ENCODE results near the gene GRM7.

Gene GRM7

DNA sequence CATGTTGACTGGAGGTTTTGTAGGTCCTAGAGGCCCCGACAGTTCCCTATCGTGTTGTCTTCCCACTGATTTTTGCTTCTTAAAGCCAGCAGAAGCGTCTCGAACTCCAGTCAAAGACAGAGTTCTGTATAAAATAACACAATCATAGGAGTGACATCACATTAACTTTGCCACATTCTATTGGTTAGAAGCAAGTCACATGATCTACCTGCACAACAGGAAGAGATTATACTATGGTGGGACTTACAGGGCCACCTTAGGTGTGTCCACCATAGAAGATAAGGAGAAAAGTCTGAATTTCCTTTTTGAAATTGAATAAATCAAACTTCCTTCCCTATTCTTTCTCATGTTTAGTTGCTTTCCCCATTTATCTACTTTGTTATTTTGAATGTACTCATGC lies 365.5 kb downstream of the GRM7 start:
- H3K36me3 ChIP-seq (ENCODE audit: control insufficient read depth, insufficient read depth, low read length) = no peaks in the 10 kb centered on the region

DNA sequence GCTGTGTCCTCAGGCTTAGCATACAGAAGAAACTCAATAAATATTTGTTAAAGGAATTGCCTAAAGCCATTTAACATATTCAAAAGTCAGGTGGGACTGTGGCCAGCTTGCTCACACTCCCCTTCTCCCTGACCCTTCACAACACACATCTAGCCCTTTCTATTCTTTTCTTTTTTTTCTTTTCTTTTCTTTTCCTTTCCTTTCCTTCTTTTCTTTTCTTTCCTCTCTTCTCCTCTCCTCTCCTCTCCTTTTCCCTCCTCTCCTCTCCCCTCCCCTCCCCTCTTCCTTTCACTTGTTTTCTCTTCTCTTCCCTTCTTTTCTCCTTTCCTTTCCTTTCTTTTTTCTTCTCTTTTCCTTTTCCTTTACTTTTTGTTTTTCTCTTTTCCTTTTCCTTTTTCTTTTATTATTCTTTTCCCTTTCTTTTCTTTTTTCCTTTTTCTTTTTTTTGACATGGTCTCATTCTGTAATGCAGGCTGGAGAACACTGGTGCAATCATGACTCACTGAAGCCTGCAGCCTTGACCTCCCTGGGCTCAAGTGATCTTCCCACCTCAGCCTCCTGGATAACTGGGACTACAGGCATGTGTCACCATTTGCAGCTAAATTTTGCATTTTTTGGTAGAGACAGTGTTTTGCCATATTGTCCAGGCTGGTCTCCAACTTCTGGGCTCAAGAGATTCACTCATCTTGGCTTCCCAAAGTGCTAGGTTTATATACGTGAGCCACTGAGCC lies 377.8 kb downstream of the GRM7 start:
- Histone ChIP-seq H3K27ac (ENCODE audit: low read depth, low read length) (no peak overlapping the region), H3K9ac (ENCODE audit: low read depth, low read length) (no peak overlapping the region), H3K9me3 (ENCODE audit: control insufficient read depth, insufficient read depth, low read length) (no peaks in the 10 kb centered on the region), H3K36me3 (ENCODE audit: control insufficient read depth, insufficient read depth, low read length) (no peaks in the 10 kb centered on the region), H3K4me1 (ENCODE audit: control insufficient read depth, insufficient read depth, low read length) (no peaks in the 10 kb centered on the region), H3K4me3 (ENCODE audit: low read depth, low read length) (no peak overlapping the region), H3K27me3 (ENCODE audit: control insufficient read depth, insufficient read depth, low read length) (no peaks in the 10 kb centered on the region)

More for the DNA sequence above, 365.5 kb downstream of the GRM7 start:
- Histone ChIP-seq H3K4me3 (ENCODE audit: low read depth, low read length) (no peak overlapping the region), H3K27me3 (ENCODE audit: control insufficient read depth, insufficient read depth, low read length) (no peaks in the 10 kb centered on the region), H3K9ac (ENCODE audit: low read depth, low read length) (no peak overlapping the region), H3K27ac (ENCODE audit: low read depth, low read length) (no peak overlapping the region), H3K4me1 (ENCODE audit: control insufficient read depth, insufficient read depth, low read length) (peaks cover 16% of the 10 kb centered on the region), H3K9me3 (ENCODE audit: control insufficient read depth, insufficient read depth, low read length) (no peaks in the 10 kb centered on the region)

DNA sequence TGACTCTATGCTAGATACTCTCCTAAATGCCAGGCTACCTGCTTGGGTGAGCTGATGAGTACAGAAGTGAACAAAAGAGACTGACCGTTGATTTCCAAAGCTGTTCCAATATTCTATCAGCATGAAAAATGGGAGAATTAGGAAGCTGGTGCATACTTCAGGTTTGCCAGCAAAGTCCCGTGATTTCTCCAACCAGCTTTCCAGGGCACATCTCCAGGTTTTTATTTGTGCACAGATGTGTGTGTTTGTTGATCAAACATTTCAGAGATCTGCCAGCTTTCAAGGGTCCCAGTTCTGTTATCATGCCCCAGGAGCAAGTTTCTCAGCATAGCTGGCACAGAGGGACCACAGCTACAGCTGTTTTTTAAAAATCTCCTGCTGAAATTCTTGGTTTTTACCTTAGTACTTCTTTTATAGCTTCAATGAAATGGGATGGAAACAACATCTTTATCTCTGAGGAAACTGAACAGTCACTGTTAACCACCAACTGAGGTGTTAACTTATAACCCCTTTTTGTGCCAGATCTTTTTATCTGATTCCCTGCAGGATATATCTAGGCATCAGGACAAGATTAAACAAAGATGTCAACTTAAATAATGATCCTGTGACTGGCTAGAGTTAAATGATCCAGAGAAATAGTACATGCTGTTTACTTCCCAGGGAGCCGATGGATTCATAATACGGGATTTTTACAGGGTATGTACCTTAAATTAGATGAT lies 380.8 kb downstream of the GRM7 start:
- Histone ChIP-seq H3K4me3 (ENCODE audit: low read depth, low read length) (no peak overlapping the region), H3K27me3 (ENCODE audit: control insufficient read depth, insufficient read depth, low read length) (no peaks in the 10 kb centered on the region), H3K9me3 (ENCODE audit: control insufficient read depth, insufficient read depth, low read length) (no peaks in the 10 kb centered on the region), H3K4me1 (ENCODE audit: control insufficient read depth, insufficient read depth, low read length) (no peaks in the 10 kb centered on the region), H3K9ac (ENCODE audit: low read depth, low read length) (no peak overlapping the region), H3K36me3 (ENCODE audit: control insufficient read depth, insufficient read depth, low read length) (no peaks in the 10 kb centered on the region), H3K27ac (ENCODE audit: low read depth, low read length) (no peak overlapping the region)

DNA sequence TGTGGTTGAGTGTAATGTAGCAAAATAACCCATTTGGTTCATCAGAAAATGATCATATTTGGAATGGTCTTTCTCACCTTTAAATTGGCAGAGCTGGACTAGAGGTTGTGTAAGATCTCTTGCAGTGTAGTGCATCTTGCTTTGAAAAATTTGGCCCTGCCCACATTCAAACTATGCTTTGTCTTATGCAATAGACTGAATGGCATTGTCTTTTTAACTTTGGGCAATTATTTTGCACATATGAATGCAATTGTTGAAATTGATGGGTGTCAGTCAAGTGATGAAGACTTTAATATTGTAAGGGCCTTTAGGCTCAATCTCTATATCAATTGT lies 381.4 kb downstream of the GRM7 start:
- Histone ChIP-seq H3K4me1 (ENCODE audit: control insufficient read depth, insufficient read depth, low read length) (no peaks in the 10 kb centered on the region), H3K36me3 (ENCODE audit: control insufficient read depth, insufficient read depth, low read length) (no peaks in the 10 kb centered on the region), H3K27me3 (ENCODE audit: control insufficient read depth, insufficient read depth, low read length) (no peaks in the 10 kb centered on the region), H3K4me3 (ENCODE audit: low read depth, low read length) (no peak overlapping the region), H3K9ac (ENCODE audit: low read depth, low read length) (no peak overlapping the region), H3K9me3 (ENCODE audit: control insufficient read depth, insufficient read depth, low read length) (no peaks in the 10 kb centered on the region), H3K27ac (ENCODE audit: low read depth, low read length) (no peak overlapping the region)

DNA sequence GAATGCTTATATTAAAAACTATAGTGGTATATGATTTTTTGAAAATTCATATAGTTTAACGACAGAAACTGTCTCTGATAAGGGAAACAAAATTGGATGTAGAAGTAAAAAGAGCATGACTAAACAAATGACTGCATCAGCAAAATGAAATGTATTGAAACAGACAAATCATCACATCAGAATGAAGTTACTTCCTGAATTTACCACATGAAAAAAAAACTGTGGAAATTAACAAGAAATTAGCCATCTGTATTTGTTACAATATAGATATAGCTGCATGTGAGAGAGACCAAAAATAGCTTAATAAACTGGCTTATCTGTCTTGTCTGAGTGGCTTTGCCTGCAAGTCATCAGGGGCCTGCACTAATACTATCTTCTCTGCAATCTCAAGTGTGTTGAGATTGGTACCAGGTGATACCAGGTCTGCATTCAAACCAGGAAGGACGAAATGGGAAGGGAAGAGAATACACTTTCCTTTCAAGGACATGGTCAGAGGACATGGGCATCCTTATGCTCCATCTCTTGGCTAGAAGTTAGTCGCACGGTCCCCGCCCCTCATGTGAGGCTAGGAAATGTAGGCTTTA lies 388.7 kb downstream of the GRM7 start:
- no peaks in the 10 kb centered on the region for H3K27me3 ChIP-seq (ENCODE audit: control insufficient read depth, insufficient read depth, low read length)
- no peak overlapping the region for H3K9ac ChIP-seq (ENCODE audit: low read depth, low read length)
- H3K9me3 ChIP-seq (ENCODE audit: control insufficient read depth, insufficient read depth, low read length) = no peaks in the 10 kb centered on the region
- H3K4me3 ChIP-seq (ENCODE audit: low read depth, low read length) = no peak overlapping the region
- no peaks in the 10 kb centered on the region for H3K4me1 ChIP-seq (ENCODE audit: control insufficient read depth, insufficient read depth, low read length)
- no peaks in the 10 kb centered on the region for H3K36me3 ChIP-seq (ENCODE audit: control insufficient read depth, insufficient read depth, low read length)
- no peak overlapping the region for H3K27ac ChIP-seq (ENCODE audit: low read depth, low read length)

DNA sequence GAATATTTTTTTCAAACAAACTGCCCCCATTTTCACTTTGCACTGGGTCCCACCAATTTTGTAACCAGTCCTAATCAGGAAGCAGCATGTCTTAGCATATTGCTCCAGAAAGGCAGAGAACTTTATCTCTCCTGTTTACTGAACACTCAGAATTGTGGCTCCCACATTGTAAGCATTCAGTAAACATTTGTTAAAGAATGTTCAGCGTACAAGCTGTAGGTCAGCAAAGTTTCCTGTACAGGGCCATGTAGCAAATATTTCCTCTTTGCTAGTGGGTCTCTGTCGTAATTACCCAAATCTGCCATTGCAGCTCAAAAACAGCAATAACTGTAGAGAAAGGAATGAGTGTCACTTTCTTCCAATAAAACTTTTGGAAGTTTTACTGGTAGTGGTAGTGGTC lies 393.3 kb downstream of the GRM7 start:
- H3K9ac ChIP-seq (ENCODE audit: low read depth, low read length) = no peak overlapping the region
- H3K27me3 ChIP-seq (ENCODE audit: control insufficient read depth, insufficient read depth, low read length) = no peaks in the 10 kb centered on the region
- no peak overlapping the region for H3K4me3 ChIP-seq (ENCODE audit: low read depth, low read length)
- H3K4me1 ChIP-seq (ENCODE audit: control insufficient read depth, insufficient read depth, low read length) = no peaks in the 10 kb centered on the region
- H3K9me3 ChIP-seq (ENCODE audit: control insufficient read depth, insufficient read depth, low read length) = no peaks in the 10 kb centered on the region
- no peaks in the 10 kb centered on the region for H3K36me3 ChIP-seq (ENCODE audit: control insufficient read depth, insufficient read depth, low read length)
- H3K27ac ChIP-seq (ENCODE audit: low read depth, low read length) = no peak overlapping the region

DNA sequence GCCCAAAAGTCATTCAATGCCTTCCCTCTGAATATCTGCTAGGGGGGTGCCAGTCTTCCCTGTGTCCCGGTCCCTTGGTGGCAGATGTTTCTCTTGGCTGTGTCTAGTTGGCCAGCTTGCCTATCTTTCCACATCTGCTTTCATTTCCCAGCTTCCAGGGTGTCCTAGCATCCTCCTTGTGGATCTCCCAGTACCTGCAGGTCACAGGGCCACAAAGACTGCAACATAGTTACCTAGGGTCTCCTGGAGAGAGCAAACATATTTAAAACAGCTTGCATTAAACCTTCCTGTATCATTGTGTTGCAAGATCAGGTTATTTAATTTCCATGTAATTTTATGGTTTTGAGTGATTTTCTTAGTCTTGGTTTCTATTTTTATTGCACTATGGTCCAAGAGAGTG lies 400.1 kb downstream of the GRM7 start:
- Histone ChIP-seq H3K27ac (ENCODE audit: low read depth, low read length) (no peak overlapping the region), H3K4me1 (ENCODE audit: control insufficient read depth, insufficient read depth, low read length) (no peaks in the 10 kb centered on the region), H3K4me3 (ENCODE audit: low read depth, low read length) (no peak overlapping the region), H3K27me3 (ENCODE audit: control insufficient read depth, insufficient read depth, low read length) (no peaks in the 10 kb centered on the region), H3K9ac (ENCODE audit: low read depth, low read length) (no peak overlapping the region), H3K9me3 (ENCODE audit: control insufficient read depth, insufficient read depth, low read length) (no peaks in the 10 kb centered on the region), H3K36me3 (ENCODE audit: control insufficient read depth, insufficient read depth, low read length) (no peaks in the 10 kb centered on the region)

DNA sequence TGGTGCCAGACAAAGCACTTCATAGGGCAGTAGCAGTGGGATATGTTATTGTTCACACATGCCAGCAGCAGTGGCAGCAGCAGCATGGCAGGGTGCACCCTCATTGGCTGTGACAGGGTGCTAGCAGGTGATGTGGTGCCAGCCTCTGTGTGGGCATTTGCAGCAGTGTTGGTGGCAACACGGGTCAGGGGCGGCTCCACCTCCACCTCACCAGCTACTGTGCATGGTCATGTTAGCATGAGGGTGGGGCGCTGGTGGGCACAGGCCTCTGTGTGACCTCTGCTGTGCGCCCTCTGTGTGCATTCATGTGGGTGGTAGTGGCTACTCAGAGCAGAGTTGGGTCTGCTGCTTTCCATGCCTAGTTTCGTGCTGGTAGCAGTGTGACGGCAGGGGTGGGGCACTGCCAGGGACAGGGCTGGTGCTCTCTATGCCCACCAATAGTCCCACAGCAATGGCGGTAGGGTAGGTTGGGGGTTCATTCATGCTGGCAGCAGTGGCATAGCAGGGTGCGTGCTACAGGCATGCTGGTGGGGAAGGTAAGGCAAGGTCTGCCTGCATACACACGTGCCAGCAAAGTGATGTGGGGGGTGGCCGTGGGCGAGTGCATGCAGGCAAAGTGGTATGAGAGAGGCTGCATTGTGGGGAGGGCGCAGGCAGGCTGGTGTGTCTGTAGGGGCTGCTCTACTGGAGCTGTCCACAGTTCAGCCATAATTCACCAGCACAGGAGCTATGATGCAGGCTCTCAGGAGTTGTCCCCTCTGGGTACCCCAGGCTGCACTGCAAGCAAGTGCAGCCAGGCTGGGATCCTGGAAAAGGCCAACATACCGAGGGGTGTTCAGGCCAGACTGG lies 402.7 kb downstream of the GRM7 start:
- Histone ChIP-seq H3K36me3 (ENCODE audit: control insufficient read depth, insufficient read depth, low read length) (no peaks in the 10 kb centered on the region), H3K9ac (ENCODE audit: low read depth, low read length) (no peak overlapping the region), H3K4me3 (ENCODE audit: low read depth, low read length) (no peak overlapping the region), H3K27me3 (ENCODE audit: control insufficient read depth, insufficient read depth, low read length) (no peaks in the 10 kb centered on the region), H3K4me1 (ENCODE audit: control insufficient read depth, insufficient read depth, low read length) (no peaks in the 10 kb centered on the region), H3K27ac (ENCODE audit: low read depth, low read length) (no peak overlapping the region), H3K9me3 (ENCODE audit: control insufficient read depth, insufficient read depth, low read length) (peaks cover 4% of the 10 kb centered on the region; the same call in 1 of the 2 replicates)

DNA sequence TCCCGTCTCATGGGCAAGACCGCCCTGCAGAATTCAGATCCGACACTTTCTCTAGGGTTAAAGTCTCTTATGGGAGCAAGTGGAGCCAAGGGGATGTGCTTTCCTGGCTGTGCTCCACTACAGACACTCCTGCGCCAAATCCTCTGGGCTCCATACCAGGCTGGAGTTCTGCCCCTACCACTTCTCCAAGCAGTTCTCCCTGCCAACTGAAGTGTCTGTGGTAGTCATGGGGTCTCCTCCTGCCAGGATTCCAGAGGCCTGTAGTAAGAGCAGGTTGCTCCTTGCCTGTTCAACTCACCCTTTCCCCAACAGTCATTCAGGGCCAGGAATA lies 403.2 kb downstream of the GRM7 start:
- no peaks in the 10 kb centered on the region for H3K36me3 ChIP-seq (ENCODE audit: control insufficient read depth, insufficient read depth, low read length)
- H3K4me3 ChIP-seq (ENCODE audit: low read depth, low read length) = no peak overlapping the region
- no peak overlapping the region for H3K27ac ChIP-seq (ENCODE audit: low read depth, low read length)
- H3K9ac ChIP-seq (ENCODE audit: low read depth, low read length) = no peak overlapping the region
- H3K4me1 ChIP-seq (ENCODE audit: control insufficient read depth, insufficient read depth, low read length) = no peaks in the 10 kb centered on the region
- H3K9me3 ChIP-seq (ENCODE audit: control insufficient read depth, insufficient read depth, low read length) = peaks cover 4% of the 10 kb centered on the region; the same call in 1 of the 2 replicates
- no peaks in the 10 kb centered on the region for H3K27me3 ChIP-seq (ENCODE audit: control insufficient read depth, insufficient read depth, low read length)

DNA sequence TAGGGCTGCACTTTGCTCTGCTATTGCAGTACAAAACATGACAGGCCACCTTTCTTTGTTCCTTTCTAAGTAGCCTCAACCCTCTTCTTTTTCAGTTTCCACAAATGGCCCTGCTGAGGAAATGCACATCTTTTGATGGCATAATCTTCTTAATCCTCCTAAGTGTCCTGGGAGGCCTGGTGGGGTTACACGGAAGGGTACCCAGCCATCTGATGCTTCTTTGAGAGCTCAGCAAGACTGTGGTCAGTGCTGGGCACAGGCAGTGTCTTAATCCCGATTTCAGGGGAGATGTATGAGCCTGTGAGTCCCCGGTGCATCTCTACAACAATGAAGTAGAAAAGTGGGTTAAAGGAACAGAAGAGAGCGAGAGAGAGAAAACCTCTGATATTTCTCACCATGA lies 404.8 kb downstream of the GRM7 start:
- Histone ChIP-seq H3K27ac (ENCODE audit: low read depth, low read length) (no peak overlapping the region), H3K27me3 (ENCODE audit: control insufficient read depth, insufficient read depth, low read length) (no peaks in the 10 kb centered on the region), H3K9me3 (ENCODE audit: control insufficient read depth, insufficient read depth, low read length) (peaks cover 4% of the 10 kb centered on the region; the same call in 1 of the 2 replicates), H3K4me3 (ENCODE audit: low read depth, low read length) (no peak overlapping the region), H3K36me3 (ENCODE audit: control insufficient read depth, insufficient read depth, low read length) (no peaks in the 10 kb centered on the region), H3K9ac (ENCODE audit: low read depth, low read length) (no peak overlapping the region), H3K4me1 (ENCODE audit: control insufficient read depth, insufficient read depth, low read length) (no peaks in the 10 kb centered on the region)

DNA sequence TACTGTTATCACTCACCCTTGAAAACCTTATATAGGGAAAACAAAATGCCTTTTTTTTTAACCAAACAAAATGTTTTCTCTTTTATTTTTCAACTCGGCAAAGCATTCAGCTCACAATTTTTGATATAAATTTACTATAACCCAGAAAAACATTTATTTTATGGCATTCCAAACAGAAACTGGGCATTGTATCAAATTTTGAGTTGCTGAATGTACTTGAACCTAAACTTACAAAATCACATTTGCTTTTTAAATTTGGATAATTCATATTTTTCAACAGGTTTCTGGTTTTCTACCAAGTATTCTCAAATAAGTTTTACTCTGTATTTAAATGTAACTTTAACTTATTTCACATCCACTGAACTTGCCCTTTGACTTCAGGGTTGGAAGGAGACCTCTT lies 405.6 kb downstream of the GRM7 start:
- Histone ChIP-seq H3K36me3 (ENCODE audit: control insufficient read depth, insufficient read depth, low read length) (no peaks in the 10 kb centered on the region), H3K4me1 (ENCODE audit: control insufficient read depth, insufficient read depth, low read length) (no peaks in the 10 kb centered on the region), H3K4me3 (ENCODE audit: low read depth, low read length) (no peak overlapping the region), H3K9me3 (ENCODE audit: control insufficient read depth, insufficient read depth, low read length) (peaks cover 4% of the 10 kb centered on the region; the same call in 1 of the 2 replicates), H3K27ac (ENCODE audit: low read depth, low read length) (no peak overlapping the region), H3K27me3 (ENCODE audit: control insufficient read depth, insufficient read depth, low read length) (no peaks in the 10 kb centered on the region), H3K9ac (ENCODE audit: low read depth, low read length) (no peak overlapping the region)

Data from HUES48 (cell line).